HG02973 (cell line): ENCODE measurements around the gene SLC4A5.
A peak's percentile ranks its signal among the peaks of the same experiment; 100 is the strongest.

ENCODE experiments used
- ATAC-seq: cut with Tn5 transposase; IDR thresholded peaks from one replicate; pipeline ENCODE4 v1.9.1; 2021; ENCODE audit warnings: moderate library complexity; ENCODE audit not compliant: unreplicated experiment

Gene SLC4A5

DNA sequence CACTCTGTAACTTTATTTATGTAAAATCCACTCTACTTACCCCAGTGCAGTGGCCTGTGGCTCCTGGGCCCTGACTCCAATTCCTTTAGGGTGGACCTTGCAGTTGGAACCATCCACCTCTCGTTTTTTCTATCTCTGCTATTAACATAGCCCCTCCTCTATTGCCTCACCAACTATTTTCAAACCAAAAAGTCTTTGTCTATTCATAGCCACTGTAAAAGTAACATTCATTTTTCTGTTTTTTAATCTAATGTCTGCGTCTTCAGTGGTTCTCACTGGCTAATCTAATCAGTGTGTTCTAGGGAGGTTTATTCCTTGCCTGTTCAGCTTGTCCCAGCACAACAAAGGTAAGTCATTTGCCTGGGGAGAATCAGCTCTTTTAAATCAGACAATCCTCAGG lies at the start of gene SLC4A5:
TSS of gene SLC4A5 (minus strand) at position 101 of the 400 bp plus-strand sequence. CDS start 28,393 bp downstream, outside the sequence.
- ATAC-seq: no peak

DNA sequence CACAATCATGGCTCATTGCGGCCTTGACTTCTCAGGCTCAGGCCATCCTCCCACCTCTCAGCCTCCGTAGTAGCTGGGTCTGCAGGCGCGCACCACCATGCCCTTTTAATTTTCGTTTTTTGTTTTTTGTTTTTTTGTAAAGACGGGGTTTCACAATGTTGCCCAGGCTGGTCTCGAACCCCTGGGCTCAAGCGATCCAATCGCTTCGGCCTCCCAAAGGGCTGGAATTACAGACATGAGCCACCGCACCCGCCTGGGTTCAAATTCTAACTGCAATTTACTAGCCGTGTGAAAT lies 49.2 kb upstream of the SLC4A5 start:
- no peak for ATAC-seq

DNA sequence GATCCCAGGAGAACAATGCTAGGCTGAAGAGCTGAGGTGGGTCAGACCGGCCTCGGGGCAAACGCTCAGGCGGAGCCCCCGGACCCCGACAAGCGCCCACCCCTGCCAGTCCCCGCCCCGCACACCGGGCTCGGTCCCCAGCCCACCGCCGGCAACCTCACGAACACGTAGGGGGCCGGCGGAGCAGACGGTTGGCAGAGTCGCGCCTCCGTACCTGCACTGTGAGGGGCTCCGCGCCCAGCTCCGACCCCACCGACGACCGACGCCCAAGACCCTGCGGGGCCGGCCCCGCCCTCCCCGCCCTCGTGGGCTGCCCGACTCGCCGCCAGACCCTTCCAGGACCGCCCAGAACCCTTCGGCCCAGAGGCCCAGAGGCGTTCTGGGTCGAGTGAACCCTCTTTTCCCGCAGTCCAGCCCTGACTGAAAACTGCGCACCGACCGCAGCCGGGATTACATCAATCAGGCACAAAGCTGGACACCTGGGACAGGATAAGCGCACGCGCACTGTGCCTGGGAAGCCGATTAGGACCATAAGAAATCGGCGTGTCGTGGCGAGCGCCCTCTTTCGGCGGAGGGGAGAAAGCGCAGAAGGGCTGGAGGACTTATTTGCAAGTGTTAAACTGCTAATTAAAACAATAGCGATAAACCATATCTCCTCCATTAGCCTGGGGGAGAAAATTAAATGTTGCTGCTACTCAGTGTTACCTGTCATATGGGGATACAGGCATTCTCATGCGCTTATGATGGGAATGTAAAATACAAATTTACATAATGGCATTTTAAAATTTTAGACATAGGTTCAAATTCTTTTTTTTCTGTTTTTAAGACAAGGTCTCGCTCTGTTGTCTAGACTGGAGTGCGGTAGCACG lies 48.6 kb upstream of the SLC4A5 start:
- ATAC-seq: peak; percentile 62

GRCh38 chr2:74391209-74391579 lies 48.0 kb upstream of the SLC4A5 start:
- ATAC-seq: peak; percentile 10

DNA sequence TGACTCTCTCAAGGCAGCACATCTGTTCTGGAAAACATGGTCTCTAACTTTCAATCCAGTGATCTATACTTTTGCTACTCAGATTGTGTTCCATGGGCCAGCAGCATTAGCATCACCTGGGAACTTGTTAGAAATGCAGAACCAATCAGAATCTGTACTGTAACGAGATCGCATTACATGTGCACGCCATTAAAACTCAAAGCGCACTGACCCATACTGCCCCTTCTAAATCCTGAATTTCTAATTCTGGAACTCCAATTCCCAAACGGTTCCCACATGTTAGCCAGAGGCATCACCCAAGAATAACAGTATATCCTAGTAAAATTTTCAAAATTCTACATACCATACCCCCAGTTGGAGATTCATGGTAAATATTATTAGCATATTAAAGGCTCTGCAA lies 47.4 kb upstream of the SLC4A5 start:
- ATAC-seq: no peak

GRCh38 chr2:74387346-74387745 lies 44.1 kb upstream of the SLC4A5 start:
- ATAC-seq: no peak

- no peak for ATAC-seq
Measured at GRCh38 chr2:74385396-74385795, 42.2 kb upstream of the SLC4A5 start.

GRCh38 chr2:74384051-74384450 lies 40.8 kb upstream of the SLC4A5 start:
- ATAC-seq: no peak

DNA sequence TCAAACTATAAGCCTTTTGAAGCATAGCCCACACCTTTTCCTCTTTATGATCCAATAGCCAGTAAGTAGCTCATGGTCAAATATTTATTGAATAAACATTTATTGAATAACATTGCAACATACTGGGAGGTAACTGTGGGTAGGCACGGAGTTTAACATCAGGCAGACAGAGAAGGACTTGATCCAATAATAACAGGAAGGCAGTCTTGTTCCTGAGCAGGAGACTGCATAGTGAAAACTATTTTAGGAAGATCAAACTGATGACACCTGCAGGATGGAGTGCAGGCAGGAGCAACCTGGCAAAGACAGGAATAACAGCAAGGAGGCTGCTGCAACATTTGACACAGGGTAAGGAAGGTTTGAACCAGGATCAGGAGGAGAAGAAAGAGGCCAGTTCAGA lies 40.0 kb upstream of the SLC4A5 start:
- ATAC-seq: no peak

DNA sequence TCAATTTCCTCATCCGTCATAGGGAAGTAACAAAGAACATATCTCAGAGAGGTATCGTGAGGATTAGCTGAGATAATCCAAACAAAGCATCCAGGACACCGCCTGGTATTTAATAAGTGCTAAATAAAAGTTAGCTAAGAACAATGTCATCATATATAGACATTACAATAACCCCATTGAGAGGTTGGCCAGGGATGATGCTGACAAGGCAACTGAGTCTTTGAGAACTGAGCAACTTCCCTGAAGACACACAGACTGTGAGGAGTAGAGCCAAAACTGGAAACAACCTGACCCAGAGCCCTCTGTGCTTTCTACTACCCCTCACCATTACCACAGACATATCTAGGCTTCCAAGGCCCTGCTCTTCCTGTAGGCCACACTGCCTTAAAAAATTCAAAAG lies 38.5 kb upstream of the SLC4A5 start:
- no peak for ATAC-seq

- no peak for ATAC-seq
Measured at GRCh38 chr2:74379851-74380789, 36.9 kb upstream of the SLC4A5 start, which contains the start of gene DCTN1. Gene DCTN1 (minus strand): TSS chr2:74380311. CDS start chr2:74380037, 274 bp downstream.

GRCh38 chr2:74378007-74378406 lies 34.8 kb upstream of the SLC4A5 start:
- ATAC-seq: no peak

DNA sequence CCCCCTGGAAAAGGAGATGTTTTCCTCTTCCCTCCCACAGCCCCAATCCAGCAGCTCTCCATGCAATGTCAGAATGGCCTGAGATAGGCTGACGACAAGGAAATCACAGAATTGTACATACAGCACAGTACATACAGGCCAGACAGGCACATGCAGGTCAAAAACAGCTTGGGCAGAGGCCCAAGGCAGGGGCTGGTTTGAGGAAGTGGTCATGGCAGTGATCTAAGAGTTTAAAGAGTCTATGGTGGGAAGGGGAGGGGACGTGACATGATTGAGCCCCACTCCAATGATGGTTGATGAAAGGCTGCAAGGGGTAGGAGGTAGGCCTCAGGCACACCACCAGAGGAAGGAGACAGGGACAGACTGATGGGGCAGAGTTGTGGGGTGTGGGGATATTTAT lies 32.6 kb upstream of the SLC4A5 start:
- no peak for ATAC-seq

GRCh38 chr2:74374509-74375205 lies 31.4 kb upstream of the SLC4A5 start:
- ATAC-seq: no peak

DNA sequence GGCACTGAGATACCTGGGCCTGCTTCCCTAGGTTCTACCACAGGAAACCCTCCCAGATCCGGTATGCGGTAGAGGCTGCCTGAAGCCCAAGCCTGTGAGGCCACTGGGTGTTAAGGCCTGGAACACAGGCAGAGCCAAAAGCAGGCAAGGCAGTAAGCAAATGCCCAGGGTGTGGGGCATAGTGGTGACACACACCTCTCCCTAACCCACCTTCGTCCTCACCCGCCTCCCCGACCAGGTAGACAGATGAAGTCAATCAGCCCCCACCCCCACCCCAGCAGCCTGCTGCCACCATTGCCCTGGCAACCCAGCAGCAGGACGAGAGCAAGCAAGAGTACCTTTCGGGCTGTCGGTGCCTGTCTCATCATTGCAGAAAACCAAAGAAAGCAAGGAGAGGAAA lies 30.8 kb upstream of the SLC4A5 start:
- no peak for ATAC-seq

- no peak for ATAC-seq
Measured at GRCh38 chr2:74373221-74373676, 30.0 kb upstream of the SLC4A5 start.

GRCh38 chr2:74372674-74373073 lies 29.5 kb upstream of the SLC4A5 start:
- no peak for ATAC-seq

- no peak for ATAC-seq
Measured at GRCh38 chr2:74371421-74371820, 28.2 kb upstream of the SLC4A5 start.

- ATAC-seq: no peak
Measured at GRCh38 chr2:74369976-74370375, 26.8 kb upstream of the SLC4A5 start.

DNA sequence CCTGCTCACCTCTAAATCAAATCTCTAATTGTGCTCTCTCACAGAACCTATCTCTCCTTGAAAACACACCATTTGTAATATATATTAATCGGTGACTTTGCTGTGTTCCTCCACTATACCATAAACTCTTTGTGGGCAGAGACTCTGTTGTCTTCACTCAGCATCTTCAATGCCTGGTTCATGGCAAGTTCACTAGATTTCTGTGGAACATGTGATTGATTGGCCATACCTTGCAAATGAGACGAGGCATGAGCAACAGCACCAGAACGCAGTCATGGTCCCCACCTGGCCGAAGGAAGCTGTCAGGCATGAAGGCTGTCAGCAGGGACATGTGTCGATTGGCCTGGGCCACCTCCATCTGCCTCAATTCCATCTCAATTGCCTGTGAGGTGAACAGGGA lies 25.3 kb upstream of the SLC4A5 start:
- ATAC-seq: no peak

DNA sequence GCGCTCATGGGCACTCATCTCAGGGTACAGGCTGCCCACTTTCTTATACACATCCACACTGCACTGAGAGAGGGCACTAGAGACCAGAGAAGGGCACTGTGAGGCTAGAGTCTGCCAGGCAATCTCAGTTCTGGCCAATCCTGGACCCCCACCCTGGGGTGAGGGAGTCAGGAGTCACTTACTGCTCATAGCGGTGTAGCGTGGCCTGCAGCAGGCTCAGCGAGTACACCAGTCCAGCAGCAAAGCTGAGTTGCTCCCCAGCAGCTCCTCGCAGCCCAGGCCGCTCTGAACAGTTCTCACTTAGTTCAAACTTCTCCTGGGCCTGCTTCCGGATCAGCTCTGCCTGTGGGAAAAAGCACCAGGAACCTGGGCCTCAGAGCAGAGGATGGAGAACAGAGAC lies 24.6 kb upstream of the SLC4A5 start:
- no peak for ATAC-seq
